GM21786 (cell line): ENCODE measurements around the gene ISG20L2.
A peak's percentile ranks its signal among the peaks of the same experiment; 100 is the strongest.

Experiments used
- ATAC-seq: cut with Tn5 transposase; IDR thresholded peaks from one replicate; pipeline ENCODE4 v1.9.1; 2021; ENCODE audit not compliant: unreplicated experiment

The ISG20L2 gene

GRCh38 chr1:156690675-156691036 is 37.9 kb downstream of the ISG20L2 start:
- ATAC-seq, result no peak

- ATAC-seq, result no peak
Measured at GRCh38 chr1:156689953-156690674, 38.5 kb downstream of the ISG20L2 start.

- peak; percentile 56 for ATAC-seq
Measured at GRCh38 chr1:156689035-156689952, 39.3 kb downstream of the ISG20L2 start.

GRCh38 chr1:156684227-156684782 is 44.3 kb downstream of the ISG20L2 start:
- ATAC-seq, result no peak

GRCh38 chr1:156682166-156682890 is 46.2 kb downstream of the ISG20L2 start:
- ATAC-seq, result no peak

- ATAC-seq, result no peak
Measured at GRCh38 chr1:156681196-156681960, 47.2 kb downstream of the ISG20L2 start.

- ATAC-seq, result no peak
Measured at GRCh38 chr1:156680056-156680455, 48.5 kb downstream of the ISG20L2 start.

GRCh38 chr1:156677616-156678596 is 50.7 kb downstream of the ISG20L2 start:
- no peak for ATAC-seq

GRCh38 chr1:156676820-156677615 is 51.5 kb downstream of the ISG20L2 start, which contains the start of gene NES:
TSS of gene NES (minus strand) at chr1:156677407. CDS start at chr1:156677264, 143 bp downstream.
- no peak for ATAC-seq

- ATAC-seq, result no peak
Measured at GRCh38 chr1:156676114-156676819, 52.3 kb downstream of the ISG20L2 start.

GRCh38 chr1:156675210-156676113 is 53.1 kb downstream of the ISG20L2 start:
- ATAC-seq, result no peak

- no peak for ATAC-seq
Measured at GRCh38 chr1:156673387-156674121, 55.0 kb downstream of the ISG20L2 start.
